Fibroblast of mammary gland (primary cell): ENCODE results near the gene CEACAM6.
"Not testable (repeated sequence)": the region's sequence is repeated elsewhere in the genome, so short reads cannot be mapped to it uniquely, and the experiment has no call there.

Source experiments
- DNase-seq: peaks from one replicate; pipeline ENCODE4 v3.0.0-alpha.2; 2010; ENCODE audit warnings: low read depth
- H3K4me3 ChIP-seq: 2 replicates; pipeline ENCODE4 v1.5.1; 2011; ENCODE audit warnings: low read depth, mild to moderate bottlenecking, low read length, moderate library complexity; ENCODE audit not compliant: control insufficient read depth
- TF ChIP-seq, protein P1 (sequence below): conservative IDR thresholded peaks from 2 replicates; pipeline ENCODE4 v1.5.1; 2011; ENCODE audit warnings: low read depth, low read length, inconsistent platforms; ENCODE audit not compliant: control insufficient read depth, insufficient read depth

CEACAM6 gene

GRCh38 chr19:41755328-41755913 is at the start of gene CEACAM6:
Gene CEACAM6, plus strand, starts transcription at chr19:41755530. Its CDS starts 109 bp downstream, at chr19:41755639.
- TF ChIP-seq, protein P1, sequence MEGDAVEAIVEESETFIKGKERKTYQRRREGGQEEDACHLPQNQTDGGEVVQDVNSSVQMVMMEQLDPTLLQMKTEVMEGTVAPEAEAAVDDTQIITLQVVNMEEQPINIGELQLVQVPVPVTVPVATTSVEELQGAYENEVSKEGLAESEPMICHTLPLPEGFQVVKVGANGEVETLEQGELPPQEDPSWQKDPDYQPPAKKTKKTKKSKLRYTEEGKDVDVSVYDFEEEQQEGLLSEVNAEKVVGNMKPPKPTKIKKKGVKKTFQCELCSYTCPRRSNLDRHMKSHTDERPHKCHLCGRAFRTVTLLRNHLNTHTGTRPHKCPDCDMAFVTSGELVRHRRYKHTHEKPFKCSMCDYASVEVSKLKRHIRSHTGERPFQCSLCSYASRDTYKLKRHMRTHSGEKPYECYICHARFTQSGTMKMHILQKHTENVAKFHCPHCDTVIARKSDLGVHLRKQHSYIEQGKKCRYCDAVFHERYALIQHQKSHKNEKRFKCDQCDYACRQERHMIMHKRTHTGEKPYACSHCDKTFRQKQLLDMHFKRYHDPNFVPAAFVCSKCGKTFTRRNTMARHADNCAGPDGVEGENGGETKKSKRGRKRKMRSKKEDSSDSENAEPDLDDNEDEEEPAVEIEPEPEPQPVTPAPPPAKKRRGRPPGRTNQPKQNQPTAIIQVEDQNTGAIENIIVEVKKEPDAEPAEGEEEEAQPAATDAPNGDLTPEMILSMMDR: no peak
- no peak for DNase-seq
- H3K4me3 ChIP-seq: no peak within 1 kb of the TSS

- H3K4me3 ChIP-seq: no peak overlapping the region
- DNase-seq: peak; percentile 22
- TF ChIP-seq, protein P1: peak; percentile 48
These were observed 48.4 kb upstream of the CEACAM6 start for GRCh38 chr19:41706741-41707501.

DNA sequence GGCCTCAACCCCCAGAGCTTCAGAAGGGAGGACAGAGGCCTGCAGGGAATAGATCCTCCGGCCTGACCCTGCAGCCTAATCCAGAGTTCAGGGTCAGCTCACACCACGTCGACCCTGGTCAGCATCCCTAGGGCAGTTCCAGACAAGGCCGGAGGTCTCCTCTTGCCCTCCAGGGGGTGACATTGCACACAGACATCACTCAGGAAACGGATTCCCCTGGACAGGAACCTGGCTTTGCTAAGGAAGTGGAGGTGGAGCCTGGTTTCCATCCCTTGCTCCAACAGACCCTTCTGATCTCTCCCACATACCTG is 47.9 kb upstream of the CEACAM6 start:
- TF ChIP-seq, protein P1: no peak
- DNase-seq: no peak
- H3K4me3 ChIP-seq: no peak overlapping the region

DNA sequence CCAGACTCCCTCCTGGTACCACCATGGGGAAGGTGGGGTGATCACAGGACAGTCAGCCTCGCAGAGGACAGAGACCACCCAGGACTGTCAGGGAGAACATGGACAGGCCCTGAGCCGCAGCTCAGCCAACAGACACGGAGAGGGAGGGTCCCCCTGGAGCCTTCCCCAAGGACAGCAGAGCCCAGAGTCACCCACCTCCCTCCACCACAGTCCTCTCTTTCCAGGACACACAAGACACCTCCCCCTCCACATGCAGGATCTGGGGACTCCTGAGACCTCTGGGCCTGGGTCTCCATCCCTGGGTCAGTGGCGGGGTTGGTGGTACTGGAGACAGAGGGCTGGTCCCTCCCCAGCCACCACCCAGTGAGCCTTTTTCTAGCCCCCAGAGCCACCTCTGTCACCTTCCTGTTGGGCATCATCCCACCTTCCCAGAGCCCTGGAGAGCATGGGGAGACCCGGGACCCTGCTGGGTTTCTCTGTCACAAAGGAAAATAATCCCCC is 47.4 kb upstream of the CEACAM6 start:
- H3K4me3 ChIP-seq: no peak overlapping the region
- TF ChIP-seq, protein P1: no peak
- no peak for DNase-seq

DNA sequence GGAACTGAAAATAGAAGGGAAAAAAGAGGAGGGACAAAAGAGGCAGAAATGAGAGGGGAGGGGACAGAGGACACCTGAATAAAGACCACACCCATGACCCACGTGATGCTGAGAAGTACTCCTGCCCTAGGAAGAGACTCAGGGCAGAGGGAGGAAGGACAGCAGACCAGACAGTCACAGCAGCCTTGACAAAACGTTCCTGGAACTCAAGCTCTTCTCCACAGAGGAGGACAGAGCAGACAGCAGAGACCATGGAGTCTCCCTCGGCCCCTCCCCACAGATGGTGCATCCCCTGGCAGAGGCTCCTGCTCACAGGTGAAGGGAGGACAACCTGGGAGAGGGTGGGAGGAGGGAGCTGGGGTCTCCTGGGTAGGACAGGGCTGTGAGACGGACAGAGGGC is 46.8 kb upstream of the CEACAM6 start, which contains the start of gene CEACAM5:
Gene CEACAM5 (plus strand): TSS at position 146 of the 400 bp plus-strand sequence. CDS start 106 bp downstream, at position 252.
- TF ChIP-seq, protein P1: no peak
- DNase-seq: no peak
- H3K4me3 ChIP-seq: no peak within 1 kb of the TSS

DNA sequence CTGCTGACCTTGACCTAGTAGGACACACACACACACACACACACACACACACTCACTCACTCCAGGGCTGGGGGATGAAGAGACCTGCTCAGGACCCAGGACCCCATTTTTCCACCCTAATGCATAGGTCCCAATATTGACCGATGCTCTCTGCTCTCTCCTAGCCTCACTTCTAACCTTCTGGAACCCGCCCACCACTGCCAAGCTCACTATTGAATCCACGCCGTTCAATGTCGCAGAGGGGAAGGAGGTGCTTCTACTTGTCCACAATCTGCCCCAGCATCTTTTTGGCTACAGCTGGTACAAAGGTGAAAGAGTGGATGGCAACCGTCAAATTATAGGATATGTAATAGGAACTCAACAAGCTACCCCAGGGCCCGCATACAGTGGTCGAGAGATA is 45.8 kb upstream of the CEACAM6 start:
- DNase-seq: not testable (repeated sequence)

GRCh38 chr19:41709951-41710645 is 45.2 kb upstream of the CEACAM6 start:
- no peak overlapping the region for H3K4me3 ChIP-seq
- no peak for DNase-seq
- TF ChIP-seq, protein P1: no peak

More for the DNA sequence above, 45.8 kb upstream of the CEACAM6 start:
- H3K4me3 ChIP-seq: not testable (repeated sequence)
